HEK293T (cell line): ENCODE results near the gene CHMP2A.
"Not testable (repeated sequence)": the region's sequence is repeated elsewhere in the genome, so short reads cannot be mapped to it uniquely, and the experiment has no call there.

Experiments
- CTCF ChIA-PET: fragments of 350-600 bp; formaldehyde crosslinking; extraction: SDS; loops from one replicate; lab custom pipeline; 2021; ENCODE audit warnings: antibody characterized with exemption, inconsistent platforms; lab: Yijun Ruan, JAX
- POLR2A ChIA-PET: fragments of 350-600 bp; formaldehyde crosslinking; extraction: SDS; loops from one replicate; lab custom pipeline; 2020; ENCODE audit warnings: antibody characterized with exemption, inconsistent platforms; lab: Yijun Ruan, JAX
- DNase-seq: peaks from one replicate; pipeline ENCODE4 v3.0.0; 2012; ENCODE audit warnings: mixed read lengths; ENCODE audit errors: extremely low spot score
- ARNT ChIP-seq: fragments of 450-650 bp; IDR thresholded peaks from 2 replicates; pipeline ENCODE4 v1.6.1; 2017; ENCODE audit warnings: mild to moderate bottlenecking
- BHLHE40 ChIP-seq: fragments of 450-650 bp; IDR thresholded peaks from 2 replicates; pipeline ENCODE4 v1.6.1; 2016; ENCODE audit warnings: mild to moderate bottlenecking, moderate library complexity, borderline replicate concordance
- CTBP1 ChIP-seq: fragments of 450-650 bp; IDR thresholded peaks from 2 replicates; pipeline ENCODE4 v1.6.1; 2016; ENCODE audit warnings: borderline replicate concordance
- ELF4 ChIP-seq: fragments of 450-650 bp; IDR thresholded peaks from 2 replicates; pipeline ENCODE4 v1.6.1; 2017; ENCODE audit warnings: antibody characterized with exemption
- FOXK2 ChIP-seq: fragments of 450-650 bp; IDR thresholded peaks from 2 replicates; pipeline ENCODE4 v1.6.1; 2016; ENCODE audit warnings: mild to moderate bottlenecking
- FOXM1 ChIP-seq: fragments of 450-650 bp; IDR thresholded peaks from 2 replicates; pipeline ENCODE4 v1.6.1; 2017; ENCODE audit warnings: mild to moderate bottlenecking, borderline replicate concordance
- HDGF ChIP-seq: fragments of 450-650 bp; IDR thresholded peaks from 2 replicates; pipeline ENCODE4 v1.6.1; 2017; ENCODE audit warnings: antibody characterized with exemption, borderline replicate concordance
- L3MBTL2 ChIP-seq: fragments of 450-650 bp; conservative IDR thresholded peaks from 2 replicates; pipeline ENCODE4 v1.6.1; 2016; ENCODE audit warnings: mild to moderate bottlenecking
- LEF1 ChIP-seq: fragments of 450-650 bp; IDR thresholded peaks from 2 replicates; pipeline ENCODE4 v1.6.1; 2017; ENCODE audit warnings: mild to moderate bottlenecking, borderline replicate concordance
- NFRKB ChIP-seq: fragments of 450-650 bp; IDR thresholded peaks from 2 replicates; pipeline ENCODE4 v1.6.1; 2016; ENCODE audit warnings: mild to moderate bottlenecking, moderate library complexity
- PKNOX1 ChIP-seq: fragments of 450-650 bp; IDR thresholded peaks from 2 replicates; pipeline ENCODE4 v1.6.1; 2016
- SP1 ChIP-seq: fragments of 450-650 bp; IDR thresholded peaks from 2 replicates; pipeline ENCODE4 v1.6.1; 2017
- SUZ12 ChIP-seq: fragments of 450-650 bp; IDR thresholded peaks from 2 replicates; pipeline ENCODE4 v1.6.1; 2016; ENCODE audit warnings: mild to moderate bottlenecking
- TARDBP ChIP-seq: fragments of 450-650 bp; IDR thresholded peaks from 2 replicates; pipeline ENCODE4 v1.6.1; 2016
- ZNF384 ChIP-seq: fragments of 450-650 bp; IDR thresholded peaks from 2 replicates; pipeline ENCODE4 v1.6.1; 2016

The CHMP2A gene

DNA sequence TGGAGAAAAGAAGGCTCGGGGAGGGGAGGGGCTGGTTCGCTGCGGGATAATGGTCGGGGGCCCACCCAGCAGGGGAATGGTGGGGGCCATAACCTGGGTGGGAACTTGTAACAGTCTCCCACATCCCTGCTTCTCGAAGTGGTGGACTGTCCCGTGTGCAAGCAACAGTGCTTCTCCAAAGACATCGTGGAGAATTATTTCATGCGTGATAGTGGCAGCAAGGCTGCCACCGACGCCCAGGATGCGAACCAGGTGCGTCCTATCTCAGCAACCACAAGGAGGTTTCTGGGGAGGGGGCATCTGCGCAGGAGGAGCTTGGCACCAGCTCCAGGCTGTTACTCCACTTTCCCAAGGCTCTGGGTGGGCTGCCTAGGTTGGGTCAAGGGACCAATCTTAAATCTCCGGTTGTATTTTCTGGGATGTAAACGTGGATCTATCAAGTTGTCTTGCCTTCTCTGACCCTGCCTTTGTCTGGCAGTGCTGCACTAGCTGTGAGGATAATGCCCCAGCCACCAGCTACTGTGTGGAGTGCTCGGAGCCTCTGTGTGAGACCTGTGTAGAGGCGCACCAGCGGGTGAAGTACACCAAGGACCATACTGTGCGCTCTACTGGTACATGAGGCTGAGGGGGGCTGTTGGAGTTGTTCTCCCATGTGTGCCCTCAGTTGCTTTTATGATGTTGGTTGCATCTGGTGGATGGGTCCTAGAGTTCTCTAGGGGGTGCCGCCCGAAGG, 9.5 kb downstream of the CHMP2A start:
- CTCF ChIA-PET: no interaction called here
- no peak for DNase-seq

GRCh38 chr19:58544591-58545285, 10.2 kb downstream of the CHMP2A start:
- POLR2A ChIA-PET: interaction anchor here (1.0 to 3.8 kb wide), 20 partner anchors 9 to 182 kb away, joined by 3 to 96 read pairs (median 5); partner anchors contain the start of genes CHMP2A, MZF1, UBE2M and ZBTB45
- CTCF ChIA-PET: interaction anchor here (1.3 kb wide), 1 partner anchor 25 kb away, joined by 9 read pairs; the partner anchor contains the start of gene ZBTB45
- TF ChIP-seq ARNT (peak; percentile 68), ELF4 (no peak), HDGF (no peak), FOXM1 (peak; percentile 54; the same call in 1 of the 2 replicates), BHLHE40 (no peak), TARDBP (no peak)
- DNase-seq: peak; percentile 83

More for the DNA sequence above, 9.5 kb downstream of the CHMP2A start:
- POLR2A ChIA-PET: interaction anchor here (1.0 to 3.8 kb wide), 5 partner anchors 9 to 183 kb away, joined by 3 to 96 read pairs (median 6); partner anchors contain the start of genes CHMP2A, ZBTB45 and ZNF497
- TF ChIP-seq HDGF (no peak), ZNF384 (no peak)

DNA sequence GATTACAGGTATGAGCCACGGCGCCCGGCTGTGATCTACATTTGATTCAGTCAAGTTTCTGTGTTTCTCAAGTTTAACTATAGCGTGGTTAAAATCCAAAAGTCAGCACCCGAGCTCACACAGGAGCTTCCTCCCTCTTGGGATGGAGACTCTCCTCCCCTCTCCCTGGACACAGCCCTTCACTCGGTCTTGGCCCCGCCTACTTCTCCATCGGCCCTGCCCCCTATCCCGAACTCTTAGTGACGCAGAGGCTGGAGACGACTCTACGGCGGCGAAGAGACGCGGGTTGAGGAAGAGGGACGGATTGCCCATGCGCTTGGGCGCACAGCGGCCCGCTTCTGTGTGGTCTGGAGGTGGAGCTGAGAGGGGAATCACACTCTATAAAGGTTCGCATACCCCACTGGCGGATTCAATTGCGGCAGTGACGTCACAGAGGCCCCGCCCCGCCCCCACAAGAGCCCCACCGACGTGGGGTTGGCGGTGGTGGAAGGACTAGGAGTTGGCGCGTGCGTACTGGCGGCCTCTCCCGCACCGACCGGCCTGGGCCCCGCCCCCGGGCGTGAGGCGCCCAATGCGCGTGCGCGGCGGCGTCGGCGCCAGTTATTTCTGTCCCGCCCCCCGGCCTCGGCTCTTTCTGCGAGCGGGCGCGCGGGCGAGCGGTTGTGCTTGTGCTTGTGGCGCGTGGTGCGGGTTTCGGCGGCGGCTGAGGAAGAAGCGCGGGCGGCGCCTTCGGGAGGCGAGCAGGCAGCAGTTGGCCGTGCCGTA, 10.9 kb downstream of the CHMP2A start, which contains the start of gene TRIM28:
Gene TRIM28 (plus strand): TSS at position 239 of the 765 bp plus-strand sequence. CDS start 694 bp downstream, outside the sequence.
- TF ChIP-seq ELF4 (peak; percentile 31; the same call in 1 of the 2 replicates), L3MBTL2 (no peak)
- POLR2A ChIA-PET: interaction anchor here (0.5 to 3.8 kb wide), 23 partner anchors 8 to 383 kb away, joined by 3 to 96 read pairs (median 5); partner anchors contain the start of genes CHMP2A, MZF1, RNF225 and UBE2M
- CTCF ChIA-PET: interaction anchor here (1.3 kb wide), 1 partner anchor 25 kb away, joined by 9 read pairs; the partner anchor contains the start of gene ZBTB45
- peak; percentile 99 for DNase-seq

DNA sequence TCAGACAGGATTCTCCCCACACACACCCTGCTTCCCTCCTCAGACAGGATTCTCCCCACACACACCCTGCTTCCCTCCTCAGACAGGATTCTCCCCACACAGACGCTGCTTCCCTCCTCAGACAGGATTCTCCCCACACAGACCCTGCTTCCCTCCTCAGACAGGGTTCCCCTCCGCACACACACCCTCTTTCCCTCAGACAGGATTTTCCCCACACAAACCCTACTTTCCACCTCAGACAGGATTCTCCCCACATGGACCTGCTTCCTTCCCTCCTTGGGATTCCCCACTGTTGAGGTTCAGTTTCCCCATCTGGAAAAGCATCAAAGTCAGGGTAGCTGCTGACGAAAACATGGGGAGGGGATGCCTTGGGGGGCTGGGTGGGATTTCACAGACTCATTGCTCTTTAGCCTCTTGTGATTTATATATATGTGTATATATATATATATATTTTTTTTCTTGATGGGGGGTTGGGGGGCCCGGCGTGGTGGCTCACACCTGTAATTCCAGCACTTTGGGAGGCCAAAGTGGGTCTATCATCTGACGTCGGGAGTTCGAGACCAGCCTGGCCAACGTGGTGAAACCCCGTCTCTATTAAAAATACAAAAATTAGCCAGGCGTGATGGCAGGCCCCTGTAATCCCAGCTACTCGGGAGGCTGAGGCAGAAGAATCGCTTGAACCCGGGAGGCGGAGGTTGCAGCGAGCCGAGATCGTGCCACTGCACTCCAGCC, 12.1 kb downstream of the CHMP2A start:
- POLR2A ChIA-PET: interaction anchor here (1.0 to 3.8 kb wide), 12 partner anchors 11 to 360 kb away, joined by 4 to 96 read pairs (median 8); partner anchors contain the start of genes CHMP2A, MZF1, UBE2M and ZBTB45
- DNase-seq, CTCF ChIA-PET: not testable (repeated sequence)

GRCh38 chr19:58539169-58539559, 15.7 kb downstream of the CHMP2A start:
- POLR2A ChIA-PET, DNase-seq, CTCF ChIA-PET: not testable (repeated sequence)

DNA sequence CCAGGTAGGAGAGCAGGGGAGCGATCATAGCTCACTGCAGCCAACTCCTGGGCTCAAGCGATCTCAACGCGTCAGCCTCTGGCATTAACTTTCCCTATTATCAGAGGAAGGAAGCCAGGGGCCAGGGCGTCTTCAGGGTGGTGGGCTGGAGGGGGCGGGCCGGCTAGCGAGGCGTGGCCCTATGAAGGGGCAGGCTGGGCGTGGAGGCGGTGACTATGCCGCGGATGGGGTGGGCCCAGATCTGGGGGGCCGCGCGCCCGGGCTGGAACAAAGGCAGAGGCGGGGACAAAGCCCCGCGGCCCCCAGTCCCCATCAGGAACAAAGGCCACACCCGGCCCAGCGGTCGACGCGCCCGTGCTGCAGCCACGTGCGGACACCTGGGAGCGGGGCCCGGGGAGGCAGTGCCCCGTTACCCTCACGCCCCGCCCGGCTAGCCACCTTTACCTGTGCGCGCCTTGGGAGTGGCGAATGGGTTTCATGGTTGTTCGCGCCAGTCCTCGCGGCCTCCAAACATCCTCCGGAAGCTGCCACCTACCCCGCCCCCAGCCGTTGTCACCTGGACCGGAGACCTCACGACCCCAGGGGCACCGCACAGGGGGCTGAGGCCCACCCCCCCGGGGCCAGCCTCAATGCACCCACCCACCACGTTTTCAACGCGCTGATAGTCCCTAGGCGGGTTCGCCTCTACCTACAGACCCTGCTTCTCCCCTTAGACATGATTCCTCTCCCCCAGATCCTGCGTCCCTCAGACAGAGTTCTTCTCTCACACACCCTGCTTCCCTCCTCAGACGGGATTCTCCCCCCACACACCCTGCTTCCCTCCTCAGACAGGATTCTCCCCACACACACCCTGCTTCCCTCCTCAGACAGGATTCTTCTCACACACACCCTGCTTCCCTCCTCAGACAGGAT, 16.4 kb downstream of the CHMP2A start:
- CTCF ChIA-PET: no interaction called here
- TF ChIP-seq LEF1 (no peak), PKNOX1 (no peak), FOXK2 (no peak), HDGF (no peak), SUZ12 (no peak), ELF4 (no peak), NFRKB (no peak), SP1 (no peak), L3MBTL2 (no peak), ARNT (no peak), ZNF384 (no peak), BHLHE40 (no peak), FOXM1 (no peak), TARDBP (no peak), CTBP1 (no peak)
- DNase-seq: no peak
- POLR2A ChIA-PET: no interaction called here
